KG1 (cell line): ENCODE measurements around the gene CHDH.
A peak's percentile ranks its signal among the peaks of the same experiment; 100 is the strongest.

Source experiments
- DNase-seq: peaks from one replicate; lab custom pipeline; 2025; lab: John Stamatoyannopoulos, UW

Gene CHDH

GRCh38 chr3:53846134-53846850 is at the start of gene CHDH, which contains the start of gene IL17RB:
Gene CHDH, minus strand, starts transcription at chr3:53846419. Its CDS starts 22,411 bp downstream, at chr3:53824008.
Gene IL17RB, plus strand, starts transcription at chr3:53846568. Its CDS starts 21 bp downstream, at chr3:53846589.
- no peak for DNase-seq

- no peak for DNase-seq
Measured at GRCh38 chr3:53892286-53892637, 46.0 kb upstream of the CHDH start.

- peak; percentile 96 for DNase-seq
Measured at GRCh38 chr3:53891497-53892285, 45.5 kb upstream of the CHDH start, which contains the start of gene SELENOK. Gene SELENOK, minus strand, starts transcription at chr3:53891859.

- DNase-seq: no peak
Measured at GRCh38 chr3:53890726-53891475, 44.7 kb upstream of the CHDH start.

- no peak for DNase-seq
Measured at GRCh38 chr3:53888232-53888631, 42.0 kb upstream of the CHDH start.

- DNase-seq: no peak
Measured at GRCh38 chr3:53887446-53887845, 41.2 kb upstream of the CHDH start.

- DNase-seq: no peak
Measured at GRCh38 chr3:53885239-53885638, 39.0 kb upstream of the CHDH start.

- DNase-seq: no peak
Measured at GRCh38 chr3:53884623-53885022, 38.4 kb upstream of the CHDH start.

- DNase-seq: no peak
Measured at GRCh38 chr3:53883008-53883407, 36.8 kb upstream of the CHDH start.

GRCh38 chr3:53881691-53882593 is 35.7 kb upstream of the CHDH start, which contains the start of gene ACTR8:
Gene ACTR8, minus strand, starts transcription at chr3:53882152. Its CDS starts 51 bp downstream, at chr3:53882101.
- peak; percentile 85 for DNase-seq

- DNase-seq: no peak
Measured at GRCh38 chr3:53880396-53881345, 34.5 kb upstream of the CHDH start.

- DNase-seq: no peak
Measured at GRCh38 chr3:53865732-53866499, 19.7 kb upstream of the CHDH start.

- no peak for DNase-seq
Measured at GRCh38 chr3:53863145-53863544, 16.9 kb upstream of the CHDH start.

- DNase-seq: no peak
Measured at GRCh38 chr3:53862241-53862640, 16.0 kb upstream of the CHDH start.

GRCh38 chr3:53860196-53860595 is 14.0 kb upstream of the CHDH start:
- no peak for DNase-seq

- no peak for DNase-seq
Measured at GRCh38 chr3:53859178-53859577, 13.0 kb upstream of the CHDH start.

GRCh38 chr3:53858096-53858741 is 12.0 kb upstream of the CHDH start:
- no peak for DNase-seq

GRCh38 chr3:53856964-53857363 is 10.7 kb upstream of the CHDH start:
- DNase-seq: no peak

GRCh38 chr3:53850895-53851294 is 4.7 kb upstream of the CHDH start:
- no peak for DNase-seq
